HG03025 (cell line): ENCODE measurements around the gene DYNLRB1.

Experiments
- ATAC-seq: cut with Tn5 transposase; IDR thresholded peaks from one replicate; pipeline ENCODE4 v1.9.1; 2021; ENCODE audit warnings: mild to moderate bottlenecking, moderate library complexity; ENCODE audit not compliant: unreplicated experiment, low FRiP score

DYNLRB1 gene

DNA sequence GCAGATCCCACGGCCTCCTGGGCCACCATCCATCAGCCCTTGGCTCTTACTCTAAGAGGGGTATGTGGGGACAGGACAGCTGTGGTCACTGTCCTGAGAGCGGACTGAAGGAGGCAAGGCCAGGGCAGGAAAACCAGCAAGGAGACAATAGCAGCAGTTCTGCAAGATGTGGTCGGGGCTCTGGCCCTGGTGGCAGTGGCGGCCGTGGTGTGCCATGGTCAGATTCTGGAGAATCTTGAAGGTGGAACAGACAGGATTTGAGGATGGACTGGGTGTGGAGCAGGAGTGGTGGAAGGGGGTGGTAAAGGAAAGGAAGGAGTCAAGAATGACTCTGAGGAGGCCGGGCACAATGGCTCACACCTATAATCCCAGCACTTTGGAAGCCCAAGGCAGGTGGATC, 36.3 kb downstream of the DYNLRB1 start:
- ATAC-seq, result no peak

DNA sequence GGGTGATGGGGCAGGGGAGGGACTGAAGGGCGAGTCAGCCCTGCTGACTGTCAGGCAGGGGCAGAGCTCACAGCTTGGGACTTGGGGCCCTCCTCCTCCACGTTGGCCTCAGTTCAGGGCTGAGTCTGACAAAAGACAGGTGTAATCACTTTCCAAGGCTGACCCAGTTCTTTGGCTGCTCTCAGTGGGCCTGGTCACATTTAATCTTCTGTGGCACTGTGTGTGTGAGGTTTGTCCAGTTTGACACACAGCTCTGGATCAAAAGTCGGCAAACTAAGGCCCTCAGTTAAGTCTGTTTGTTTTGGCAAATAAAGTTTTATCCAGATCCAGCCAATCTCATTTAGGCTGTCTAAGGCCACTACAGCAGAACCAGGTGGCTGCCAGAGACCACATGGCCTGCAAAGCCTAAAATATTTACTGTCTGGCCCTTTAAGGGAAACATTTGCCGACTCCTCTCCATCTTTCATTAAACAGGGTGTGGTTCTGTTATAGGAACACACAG, 37.2 kb downstream of the DYNLRB1 start:
- ATAC-seq, result no peak

DNA sequence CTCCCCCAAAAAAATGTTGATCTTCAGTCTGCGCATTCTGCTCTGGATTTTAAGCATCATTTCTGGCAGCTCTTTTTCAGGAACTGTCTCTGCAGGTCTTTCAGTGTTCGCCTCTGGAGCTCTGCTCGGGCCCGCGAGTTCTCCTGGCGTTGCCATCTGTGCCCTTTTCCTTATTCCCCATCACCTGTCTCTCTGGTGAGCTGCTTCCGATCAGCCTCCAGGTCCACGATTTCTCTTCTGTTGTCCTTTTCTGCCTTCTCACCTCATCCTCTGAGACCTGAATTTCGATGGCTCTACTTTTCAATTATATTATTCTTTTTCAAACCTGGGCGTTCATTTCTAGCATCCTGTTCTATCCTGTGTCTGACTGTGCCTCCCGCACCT, 41.7 kb downstream of the DYNLRB1 start:
- no peak for ATAC-seq

DNA sequence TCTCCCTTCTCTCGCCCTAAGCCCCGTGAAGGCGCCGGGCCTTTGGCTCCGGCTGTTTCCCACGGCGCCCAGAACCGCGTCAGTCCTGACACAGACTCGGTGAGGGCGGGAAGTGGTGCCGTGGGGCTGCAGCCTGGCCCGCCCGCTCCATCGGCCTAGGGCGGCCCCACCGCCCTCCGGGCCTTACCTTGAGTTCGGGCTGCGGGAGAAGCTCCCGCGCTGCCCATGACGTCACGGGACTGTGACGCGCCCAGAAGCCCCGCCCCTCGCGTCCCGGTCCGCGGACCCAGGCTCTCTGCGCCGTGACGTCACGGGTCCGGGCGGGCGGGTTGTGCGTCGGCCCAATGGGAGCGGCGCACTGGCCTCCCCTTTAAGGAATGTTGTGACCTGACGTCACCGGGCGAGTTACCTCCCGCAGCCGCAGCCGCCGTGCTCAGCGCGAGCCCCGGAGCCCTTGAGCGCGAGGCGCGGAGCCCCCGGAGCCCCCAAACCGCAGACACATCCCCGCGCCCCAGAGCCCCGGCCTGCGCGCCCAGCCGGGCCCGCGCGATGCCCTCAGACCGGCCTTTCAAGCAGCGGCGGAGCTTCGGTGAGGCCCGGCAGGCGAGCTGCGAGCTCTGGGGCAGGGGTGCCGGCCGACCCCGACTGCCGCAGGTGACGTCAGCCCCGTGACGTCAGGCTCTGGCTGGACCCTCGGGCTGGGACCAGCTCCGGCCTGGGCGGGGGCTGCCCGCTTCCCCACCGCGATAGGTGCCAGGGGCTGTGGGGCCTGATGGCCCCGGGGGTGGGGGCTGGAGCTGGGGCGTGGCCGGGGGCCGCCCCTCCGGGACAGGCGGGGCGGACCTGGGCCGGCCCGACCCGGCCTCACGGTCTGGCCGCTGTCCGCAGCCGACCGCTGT, 42.3 kb downstream of the DYNLRB1 start, which contains the start of gene MAP1LC3A:
MAP1LC3A (plus strand) TSS at position 399 of the 899 bp plus-strand sequence; CDS start at position 550, 151 bp downstream.
- ATAC-seq, result peak; percentile 45

DNA sequence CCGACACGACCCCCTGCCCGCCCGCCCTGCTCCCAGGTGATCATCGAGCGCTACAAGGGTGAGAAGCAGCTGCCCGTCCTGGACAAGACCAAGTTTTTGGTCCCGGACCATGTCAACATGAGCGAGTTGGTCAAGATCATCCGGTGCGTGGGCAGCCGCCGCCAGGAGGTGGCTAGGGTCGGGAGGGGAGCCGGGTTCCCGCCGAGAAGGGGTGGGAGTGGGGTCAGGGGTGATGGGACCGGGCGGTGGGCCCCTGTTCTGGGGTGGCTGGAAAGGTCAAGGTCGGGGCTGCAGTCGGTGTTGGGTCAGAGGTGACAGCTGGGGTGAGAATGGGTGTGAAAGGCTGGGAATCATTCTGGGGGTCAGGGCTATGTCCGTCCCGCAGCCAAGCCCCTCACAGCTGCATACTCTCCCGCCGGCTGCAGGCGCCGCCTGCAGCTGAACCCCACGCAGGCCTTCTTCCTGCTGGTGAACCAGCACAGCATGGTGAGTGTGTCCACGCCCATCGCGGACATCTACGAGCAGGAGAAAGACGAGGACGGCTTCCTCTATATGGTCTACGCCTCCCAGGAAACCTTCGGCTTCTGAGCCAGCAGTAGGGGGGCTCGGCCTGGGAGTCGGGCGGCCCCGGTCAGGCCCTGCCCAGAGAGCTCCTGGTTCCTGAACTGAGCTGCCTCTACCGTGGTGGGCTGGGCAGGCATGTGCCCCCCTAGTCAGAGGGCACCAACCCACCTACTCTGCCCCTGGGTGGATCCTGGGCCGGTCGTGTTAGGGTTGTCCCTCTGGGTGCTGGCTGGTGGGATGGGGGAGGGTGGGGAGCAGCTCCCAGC, 43.3 kb downstream of the DYNLRB1 start:
- no peak for ATAC-seq

DNA sequence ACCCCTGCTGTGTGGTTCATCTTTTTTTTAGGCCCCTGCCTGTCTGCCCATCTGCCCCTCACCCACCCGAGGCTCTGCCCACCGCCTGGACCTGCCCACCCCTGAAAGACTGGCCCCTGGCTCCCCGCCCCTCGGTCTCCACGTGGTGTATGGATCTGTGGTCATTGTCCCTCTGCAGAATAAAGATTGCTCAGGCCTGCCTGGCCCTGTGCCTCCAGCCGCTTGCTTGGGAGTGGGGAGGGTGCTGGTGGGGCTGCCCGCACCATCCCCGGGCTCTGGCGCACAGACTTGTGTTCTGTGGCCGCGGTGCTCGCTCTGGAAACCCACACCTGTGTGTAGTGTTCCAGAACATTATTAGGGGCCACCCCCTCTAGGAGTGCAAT, 43.9 kb downstream of the DYNLRB1 start:
- no peak for ATAC-seq

DNA sequence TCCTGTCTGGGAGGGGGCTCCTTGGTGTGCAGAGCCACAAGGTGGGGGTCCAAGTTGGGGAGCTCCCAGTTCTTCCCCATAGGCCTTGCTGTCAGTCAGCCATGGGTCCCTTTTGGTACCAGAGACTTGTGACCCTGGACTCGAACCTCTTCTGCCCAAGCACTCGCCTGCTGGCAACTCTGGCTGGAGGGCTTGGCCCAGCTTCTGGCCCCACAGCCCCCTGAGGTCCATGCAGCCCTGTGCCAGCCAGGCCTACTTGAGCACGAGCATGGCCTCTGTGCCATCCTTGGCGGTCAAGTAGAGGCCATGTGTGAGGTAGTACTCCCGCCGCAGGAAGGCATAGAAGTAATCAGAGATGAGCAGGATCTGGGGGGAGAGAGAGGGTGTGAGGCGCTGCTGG, 44.4 kb downstream of the DYNLRB1 start:
- ATAC-seq, result no peak

DNA sequence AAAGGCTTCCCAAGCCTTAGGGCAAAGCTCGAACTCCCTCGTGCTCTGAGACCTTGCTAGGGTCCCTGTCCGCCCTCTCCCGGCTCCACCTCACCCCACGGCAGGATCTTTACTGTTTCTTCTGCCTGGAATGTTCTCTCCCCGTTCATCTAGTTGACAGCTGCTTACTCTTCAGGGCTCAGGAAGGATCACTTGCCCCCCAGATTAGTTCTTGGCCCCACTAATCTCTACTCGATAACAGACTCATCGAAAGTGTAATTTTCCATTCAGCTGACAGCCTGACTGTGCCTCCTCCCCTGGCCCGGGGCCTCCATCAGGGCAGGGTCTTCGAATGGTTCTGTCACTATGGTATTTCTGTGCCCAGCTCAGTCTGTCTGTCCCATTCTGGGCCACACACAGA, 45.4 kb downstream of the DYNLRB1 start:
- no peak for ATAC-seq

DNA sequence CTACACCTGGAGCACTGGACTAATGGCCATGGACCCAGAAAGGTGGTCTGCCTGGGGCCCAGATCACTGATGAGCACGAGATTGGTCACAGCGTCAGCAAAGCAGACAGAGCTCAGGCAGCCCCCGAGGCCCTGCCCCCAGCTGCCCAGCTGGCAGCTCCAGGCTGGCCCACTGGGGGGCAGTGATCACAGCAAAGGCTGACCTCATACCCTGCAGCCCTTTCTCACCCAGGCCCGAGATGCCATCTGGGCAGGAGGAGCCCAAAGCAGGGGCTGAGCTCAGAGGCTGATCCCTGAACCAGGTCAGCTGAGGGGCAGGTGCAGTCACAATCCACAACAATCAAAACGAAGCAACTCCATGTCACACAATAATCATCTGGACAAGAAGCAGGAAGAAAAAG, 46.4 kb downstream of the DYNLRB1 start:
- ATAC-seq, result no peak

DNA sequence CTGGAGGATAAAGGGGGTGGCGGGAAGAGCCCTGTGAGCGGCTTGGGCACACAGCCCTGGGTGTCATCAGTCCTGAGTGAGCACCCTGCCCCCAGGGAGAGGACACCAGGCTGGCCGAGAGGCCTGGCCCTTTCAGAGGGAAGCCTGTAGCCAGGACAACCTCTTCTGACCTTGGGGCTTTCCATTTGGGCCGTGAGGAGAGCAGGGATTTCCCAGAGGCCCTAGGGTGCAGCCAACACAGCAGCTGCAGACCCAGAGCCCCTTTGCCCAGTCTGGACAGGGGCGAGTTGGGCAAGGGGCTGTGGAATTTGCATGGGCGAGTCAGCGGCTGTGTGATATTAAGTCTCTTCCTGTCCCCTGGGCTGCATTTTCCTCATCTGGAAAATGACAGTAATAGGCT, 48.6 kb downstream of the DYNLRB1 start:
- no peak for ATAC-seq

DNA sequence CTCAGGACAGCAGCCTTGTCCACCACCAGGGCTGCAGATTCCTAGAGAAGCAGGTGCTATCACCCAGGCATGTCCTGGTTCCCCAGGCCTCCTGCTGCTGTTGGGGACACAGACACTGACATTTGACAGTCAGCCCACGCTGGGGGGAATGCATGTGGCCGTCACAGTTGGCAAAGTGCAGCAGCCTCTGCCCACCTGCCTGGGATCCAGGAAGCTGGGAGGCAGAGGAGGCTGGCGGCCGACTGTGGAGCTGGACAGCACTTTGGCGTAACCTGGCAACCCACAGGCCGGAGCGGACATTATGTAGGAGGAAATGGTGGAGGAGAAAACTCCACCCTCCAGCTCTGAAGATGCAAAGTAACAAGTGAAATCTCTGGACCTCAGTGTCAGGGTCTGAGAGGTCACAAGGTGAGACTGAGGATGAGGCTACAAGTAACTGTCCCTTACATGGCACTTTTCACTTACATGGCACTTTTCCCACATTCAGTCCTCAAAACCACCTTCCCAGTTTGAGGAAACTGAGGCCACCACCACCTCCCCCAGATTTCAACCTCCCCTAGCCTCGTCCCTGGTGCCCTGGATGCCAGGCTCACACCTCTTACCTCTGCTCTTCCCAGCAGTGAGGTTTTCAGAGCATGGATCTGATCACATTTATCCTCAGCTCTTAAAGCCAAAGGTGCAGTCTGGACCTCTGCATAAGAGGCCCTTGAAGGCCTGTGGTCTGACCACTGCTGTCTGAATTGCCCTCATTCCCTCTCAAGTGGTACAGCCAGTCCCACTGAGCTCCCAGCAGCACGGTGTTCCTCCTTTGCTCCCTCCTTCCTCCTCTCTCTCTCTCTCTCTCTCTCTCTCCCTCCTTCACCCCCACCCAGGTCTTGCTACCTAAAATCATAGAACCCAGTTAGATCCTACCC, 51.0 kb downstream of the DYNLRB1 start:
- ATAC-seq, result no peak

DNA sequence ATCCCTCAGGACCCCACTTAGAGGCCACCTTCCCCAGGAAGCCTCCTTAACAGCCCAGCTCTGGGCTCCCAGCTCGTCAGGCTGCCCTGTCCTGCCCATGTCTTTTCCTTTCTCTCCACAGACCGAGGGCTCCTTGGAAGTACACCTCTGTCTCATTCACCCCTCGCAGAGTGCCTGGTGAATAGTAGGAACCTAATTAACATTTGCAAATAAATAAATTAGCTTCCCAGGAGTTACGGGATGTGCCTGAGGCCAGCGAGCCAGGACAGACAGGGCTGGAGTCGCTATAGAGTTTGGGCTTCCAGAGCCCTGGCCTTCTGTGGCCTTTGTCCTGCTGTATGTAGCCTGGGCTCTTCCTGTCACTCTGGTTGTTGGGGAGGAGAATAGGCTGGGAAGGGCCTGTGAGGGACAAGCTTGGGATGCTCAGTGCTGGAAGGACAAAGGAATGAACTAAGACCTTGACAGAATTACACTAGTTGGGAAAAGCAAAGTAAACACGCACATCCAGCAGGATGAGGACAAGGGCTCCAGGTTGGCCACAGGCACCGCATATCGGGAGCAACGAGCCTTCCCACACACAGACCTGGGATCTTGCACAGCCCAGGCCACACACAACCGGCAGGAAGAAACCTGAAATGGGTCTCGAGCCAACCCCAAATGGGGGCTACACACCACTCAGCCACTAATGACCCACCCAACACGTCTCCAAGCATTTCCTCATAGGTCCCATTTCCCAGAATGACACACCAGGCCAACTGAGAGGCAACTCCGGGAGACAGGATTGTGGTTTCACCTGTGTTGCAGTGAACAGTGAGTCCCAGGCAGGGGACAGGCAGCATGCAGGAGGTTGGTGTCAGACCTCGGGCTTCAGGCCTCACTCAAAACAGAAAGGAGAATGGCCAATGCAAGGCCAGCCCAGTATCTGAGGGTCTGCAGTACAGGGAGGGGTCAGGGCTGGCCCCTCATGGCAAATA, 52.0 kb downstream of the DYNLRB1 start:
- ATAC-seq, result no peak

DNA sequence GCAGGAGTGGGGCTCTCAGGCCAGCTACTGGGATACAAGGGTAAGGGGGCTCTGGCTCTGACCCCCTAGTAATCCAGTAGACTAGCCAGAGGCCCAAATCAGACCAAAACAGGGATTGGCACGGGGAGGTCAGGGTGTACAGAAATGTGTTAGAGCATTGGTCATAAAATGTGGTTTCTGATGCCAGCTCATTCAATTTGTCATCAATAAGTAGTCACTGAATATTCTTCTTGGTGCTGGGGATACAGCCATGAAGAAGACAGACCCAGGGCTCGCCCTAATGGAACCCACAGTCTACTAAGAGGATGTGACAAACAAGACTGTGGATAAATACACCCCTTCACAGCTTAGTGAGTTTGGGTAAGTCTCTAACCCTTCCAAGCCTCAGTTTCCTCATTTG, 53.4 kb downstream of the DYNLRB1 start:
- ATAC-seq, result no peak

DNA sequence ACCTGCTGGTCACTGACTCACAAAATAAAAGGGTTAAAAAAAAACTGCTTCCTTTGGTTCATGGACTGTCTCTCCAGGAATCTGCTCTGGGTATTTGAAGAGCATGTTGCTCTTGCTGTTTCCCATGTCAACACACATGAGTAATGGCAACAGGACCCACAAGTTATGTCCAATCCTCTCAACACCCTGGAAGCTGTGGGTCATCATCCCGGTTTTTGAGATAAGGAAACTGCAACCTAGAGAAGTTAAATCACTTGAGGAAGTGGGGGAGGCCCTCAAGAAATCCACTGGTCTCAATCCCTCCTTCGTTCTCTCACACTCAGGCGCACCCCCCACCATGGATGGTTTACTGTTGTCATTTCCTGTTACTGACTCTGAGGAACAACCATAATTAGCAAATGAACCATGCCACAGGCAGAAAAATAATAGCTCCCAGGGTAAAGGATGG, 54.7 kb downstream of the DYNLRB1 start:
- no peak for ATAC-seq

DNA sequence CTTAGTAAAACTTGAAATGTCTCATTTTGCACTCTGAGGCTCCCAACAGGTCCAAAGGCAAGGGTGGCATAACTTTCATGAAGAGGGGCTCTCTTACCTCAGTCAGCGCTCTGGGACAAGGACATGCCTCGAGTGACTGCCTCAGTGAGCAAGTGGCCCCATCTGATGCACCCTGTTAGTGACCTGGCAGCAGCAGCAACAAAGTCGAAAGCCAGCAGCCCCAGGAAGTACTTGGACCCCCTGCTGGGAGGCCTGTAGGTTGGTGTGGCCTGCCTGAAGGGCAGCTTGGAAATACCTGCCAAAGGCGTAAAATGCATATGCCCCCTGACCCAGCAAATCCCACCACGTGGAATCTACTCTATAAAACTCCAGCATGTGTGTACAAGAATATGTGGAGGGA, 55.5 kb downstream of the DYNLRB1 start:
- ATAC-seq, result no peak

DNA sequence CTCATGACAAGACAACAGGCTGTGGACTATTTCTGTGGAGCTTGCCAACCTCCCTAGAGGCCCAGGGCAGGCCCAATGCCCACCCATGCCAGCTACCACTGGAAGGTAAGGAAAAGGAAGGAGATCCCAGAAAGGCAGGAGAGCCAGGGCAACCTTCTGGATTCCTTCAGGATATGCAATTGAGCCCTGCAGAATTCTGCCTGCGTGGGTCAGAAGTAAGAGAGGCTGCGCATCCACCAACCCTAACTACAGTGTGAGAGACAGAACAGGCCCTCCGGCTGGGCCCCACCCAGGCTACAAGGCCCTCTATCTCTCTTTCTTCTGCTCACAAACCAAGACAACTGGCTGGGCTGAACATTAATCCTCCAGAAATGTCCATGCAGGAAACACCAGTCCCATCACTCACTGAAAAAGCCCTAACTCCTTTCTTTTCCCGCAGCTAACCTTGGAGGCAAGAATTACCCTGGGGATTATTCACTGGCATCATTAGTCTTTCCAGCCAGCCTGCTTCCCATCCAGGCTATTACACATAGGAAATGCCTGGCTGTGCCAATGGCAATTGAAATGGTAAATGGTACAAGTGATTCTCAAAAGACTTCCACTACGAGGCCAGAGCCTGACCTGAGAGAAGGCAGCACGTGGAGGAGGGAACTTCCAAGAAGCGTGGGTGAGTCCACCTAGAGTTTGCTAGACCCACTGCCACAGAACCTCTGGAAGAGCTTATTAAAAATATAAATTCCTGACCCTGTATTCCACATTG, 57.5 kb downstream of the DYNLRB1 start:
- ATAC-seq, result no peak

DNA sequence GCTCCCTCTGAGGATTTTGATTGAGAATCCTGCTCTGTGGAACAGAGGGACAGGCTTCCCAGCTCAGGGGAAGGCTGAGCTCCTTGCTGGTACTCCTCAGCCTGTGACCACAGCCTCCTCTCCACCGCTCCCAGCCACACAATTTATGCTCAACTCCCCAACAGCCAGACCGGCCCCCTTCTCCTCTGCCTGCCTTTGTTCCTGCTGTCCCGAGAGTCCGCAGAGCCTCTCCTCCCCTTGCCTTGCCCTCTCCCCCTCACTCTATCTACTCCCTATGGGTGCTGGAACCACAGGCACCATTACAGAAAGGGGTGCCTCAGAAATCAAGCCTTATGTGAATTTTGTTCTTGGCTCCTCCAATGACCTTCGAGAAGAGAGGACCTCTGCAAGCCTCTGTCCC, 58.2 kb downstream of the DYNLRB1 start:
- no peak for ATAC-seq

DNA sequence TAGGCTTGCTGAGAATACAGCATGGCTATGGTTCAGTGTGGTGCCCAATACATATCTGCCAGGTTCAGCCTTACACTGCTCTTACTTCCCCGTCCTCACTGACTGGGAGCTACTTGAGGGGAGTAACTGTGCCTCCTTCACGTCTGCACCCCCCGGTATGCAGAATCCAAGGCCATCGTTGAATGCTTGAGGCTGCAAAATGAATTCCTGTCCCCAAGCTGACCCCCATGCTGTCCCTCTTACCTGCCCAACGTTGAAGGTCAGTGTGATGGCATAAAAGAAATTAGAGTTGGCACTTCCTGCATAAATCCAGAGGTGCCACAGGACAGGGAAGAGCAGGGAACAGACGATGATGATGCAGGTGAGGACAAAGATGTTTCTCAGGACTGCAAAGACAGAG, 58.6 kb downstream of the DYNLRB1 start:
- ATAC-seq, result no peak
